Measurements from ENCODE around the gene UBE2M. TPM values are rescaled to one million over a fixed set of nuclear protein-coding genes. Genes with fewer than 3 reads are reported as not detected.
"Not testable (repeated sequence)": the region's sequence is repeated elsewhere in the genome, so short reads cannot be mapped to it uniquely, and the experiment has no call there.

Gene UBE2M
- 147 and 164 TPM in 2 replicates for total RNA-seq

- Mint-ChIP-seq H3K27ac (peak within 1 kb of the TSS; percentile 99), H3K9me3 (no peaks in the 10 kb centered on the region), H3K36me3 (ENCODE audit: low read depth) (peaks cover 38% of the 10 kb centered on the region), H3K27me3 (ENCODE audit: insufficient read depth) (peaks cover 1% of the 10 kb centered on the region), H3K4me3 (peak within 1 kb of the TSS; percentile 96), H3K4me1 (ENCODE audit: low read depth) (peaks cover 64% of the 10 kb centered on the region)
- intact Hi-C loops (cut with micrococcal nuclease), result loop anchor here (1.0 kb wide), 2 partner anchors 39 to 150 kb away; partner anchors contain the start of genes ZBTB45 and ZNF584
- DNase-seq (ENCODE audit: low spot score), result peak; percentile 54
These were observed at the start of gene UBE2M for GRCh38 chr19:58558066-58558622. TSS of gene UBE2M (minus strand) at chr19:58558611. CDS start at chr19:58558381, 230 bp downstream.

GRCh38 chr19:58607213-58607612 is 48.8 kb upstream of the UBE2M start:
- H3K27ac Mint-ChIP-seq; H3K27me3 Mint-ChIP-seq (ENCODE audit: insufficient read depth); intact Hi-C loops (cut with micrococcal nuclease); H3K4me1 Mint-ChIP-seq (ENCODE audit: low read depth); H3K4me3 Mint-ChIP-seq; DNase-seq (ENCODE audit: low spot score); H3K9me3 Mint-ChIP-seq; H3K36me3 Mint-ChIP-seq (ENCODE audit: low read depth): not testable (repeated sequence)

- intact Hi-C loops (cut with micrococcal nuclease); H3K36me3 Mint-ChIP-seq (ENCODE audit: low read depth); H3K4me1 Mint-ChIP-seq (ENCODE audit: low read depth); DNase-seq (ENCODE audit: low spot score); H3K4me3 Mint-ChIP-seq; H3K27me3 Mint-ChIP-seq (ENCODE audit: insufficient read depth); H3K9me3 Mint-ChIP-seq; H3K27ac Mint-ChIP-seq: not testable (repeated sequence)
These were observed 48.0 kb upstream of the UBE2M start for GRCh38 chr19:58606251-58606896.

- no peak for DNase-seq (ENCODE audit: low spot score)
- H3K27ac Mint-ChIP-seq, result no peak overlapping the region
- no peak overlapping the region for H3K4me3 Mint-ChIP-seq
- intact Hi-C loops (cut with micrococcal nuclease), result no loop called here
- H3K36me3 Mint-ChIP-seq (ENCODE audit: low read depth), result peaks cover 15% of the 10 kb centered on the region
- peaks cover 3% of the 10 kb centered on the region for H3K4me1 Mint-ChIP-seq (ENCODE audit: low read depth)
- no peaks in the 10 kb centered on the region for H3K27me3 Mint-ChIP-seq (ENCODE audit: insufficient read depth)
- H3K9me3 Mint-ChIP-seq, result no peaks in the 10 kb centered on the region
These were observed 27.8 kb upstream of the UBE2M start for GRCh38 chr19:58586133-58586765.

- peaks cover 7% of the 10 kb centered on the region for H3K4me1 Mint-ChIP-seq (ENCODE audit: low read depth)
- peaks cover 16% of the 10 kb centered on the region for H3K36me3 Mint-ChIP-seq (ENCODE audit: low read depth)
- intact Hi-C loops (cut with micrococcal nuclease), result no loop called here
These were observed 27.2 kb upstream of the UBE2M start for GRCh38 chr19:58585442-58586132.

GRCh38 chr19:58584498-58585441 is 26.4 kb upstream of the UBE2M start:
- H3K4me3 Mint-ChIP-seq, result no peak overlapping the region
- no peaks in the 10 kb centered on the region for H3K9me3 Mint-ChIP-seq
- H3K27ac Mint-ChIP-seq, result no peak overlapping the region
- H3K27me3 Mint-ChIP-seq (ENCODE audit: insufficient read depth), result no peaks in the 10 kb centered on the region
- intact Hi-C loops (cut with micrococcal nuclease), result no loop called here
- peaks cover 17% of the 10 kb centered on the region for H3K36me3 Mint-ChIP-seq (ENCODE audit: low read depth)
- DNase-seq (ENCODE audit: low spot score), result no peak
- H3K4me1 Mint-ChIP-seq (ENCODE audit: low read depth), result peaks cover 9% of the 10 kb centered on the region

More at GRCh38 chr19:58585442-58586132, 27.2 kb upstream of the UBE2M start:
- no peak for DNase-seq (ENCODE audit: low spot score)
- H3K4me3 Mint-ChIP-seq, result no peak overlapping the region
- no peaks in the 10 kb centered on the region for H3K27me3 Mint-ChIP-seq (ENCODE audit: insufficient read depth)
- H3K9me3 Mint-ChIP-seq, result no peaks in the 10 kb centered on the region
- no peak overlapping the region for H3K27ac Mint-ChIP-seq

- Mint-ChIP-seq H3K4me3 (no peak overlapping the region), H3K9me3 (no peaks in the 10 kb centered on the region), H3K27ac (no peak overlapping the region), H3K27me3 (ENCODE audit: insufficient read depth) (no peaks in the 10 kb centered on the region), H3K36me3 (ENCODE audit: low read depth) (peaks cover 17% of the 10 kb centered on the region), H3K4me1 (ENCODE audit: low read depth) (peaks cover 27% of the 10 kb centered on the region)
- intact Hi-C loops (cut with micrococcal nuclease), result no loop called here
- DNase-seq (ENCODE audit: low spot score), result no peak
These were observed 24.6 kb upstream of the UBE2M start for GRCh38 chr19:58582985-58583384.

GRCh38 chr19:58581227-58582141 is 23.1 kb upstream of the UBE2M start:
- Mint-ChIP-seq H3K4me3 (no peak overlapping the region), H3K27me3 (ENCODE audit: insufficient read depth) (no peaks in the 10 kb centered on the region), H3K4me1 (ENCODE audit: low read depth) (peaks cover 33% of the 10 kb centered on the region), H3K9me3 (no peaks in the 10 kb centered on the region), H3K36me3 (ENCODE audit: low read depth) (peaks cover 17% of the 10 kb centered on the region), H3K27ac (peak overlapping the region; percentile 67)
- peak; percentile 86 for DNase-seq (ENCODE audit: low spot score)
- intact Hi-C loops (cut with micrococcal nuclease), result loop anchor here (1.0 kb wide), 4 partner anchors 8 to 67 kb away; partner anchors contain the start of genes MZF1 and ZBTB45

- Mint-ChIP-seq H3K36me3 (ENCODE audit: low read depth) (peaks cover 14% of the 10 kb centered on the region), H3K27me3 (ENCODE audit: insufficient read depth) (no peaks in the 10 kb centered on the region), H3K4me1 (ENCODE audit: low read depth) (peaks cover 38% of the 10 kb centered on the region), H3K9me3 (no peaks in the 10 kb centered on the region), H3K4me3 (no peak overlapping the region), H3K27ac (no peak overlapping the region)
- no peak for DNase-seq (ENCODE audit: low spot score)
- intact Hi-C loops (cut with micrococcal nuclease), result no loop called here
These were observed 21.2 kb upstream of the UBE2M start for GRCh38 chr19:58579473-58580142.

- intact Hi-C loops (cut with micrococcal nuclease), result no loop called here
- H3K36me3 Mint-ChIP-seq (ENCODE audit: low read depth), result peaks cover 14% of the 10 kb centered on the region
- no peaks in the 10 kb centered on the region for H3K27me3 Mint-ChIP-seq (ENCODE audit: insufficient read depth)
- H3K27ac Mint-ChIP-seq, result peak overlapping the region; percentile 61
- peak overlapping the region; percentile 23 for H3K4me3 Mint-ChIP-seq
- peaks cover 47% of the 10 kb centered on the region for H3K4me1 Mint-ChIP-seq (ENCODE audit: low read depth)
- no peaks in the 10 kb centered on the region for H3K9me3 Mint-ChIP-seq
- no peak for DNase-seq (ENCODE audit: low spot score)
These were observed 19.9 kb upstream of the UBE2M start for GRCh38 chr19:58578012-58578925.

All from activated T-helper 1 cell treated with anti-CD3 and anti-CD28 coated beads, Interleukin-12 subunit alpha, Interleukin-12 subunit beta, Interleukin-2, Interleukin-4 antibody, amounts not matched to agents 30 ng/mL and 10 ng/mL and 1 ng/mL, durations not matched to agents 14 hours and 24 hours and 36 hours (primary cell).